Fibroblast of lung (primary cell): ENCODE results near the gene AATK. TPM values are rescaled to one million over a fixed set of nuclear protein-coding genes. Genes with fewer than 3 reads are reported as not detected.

Experiments used
- DNase-seq, 2 donors: peaks; one replicate each; pipeline versions ENCODE4 v3.0.0 to v3.0.0-alpha.2; 2010; ENCODE audit warnings: low read depth in 2 of 2
- H2AFZ ChIP-seq: 2 replicates; pipeline ENCODE4 v1.5.1; 2012; ENCODE audit warnings: low read length, control low read depth, inconsistent platforms
- H3K27ac ChIP-seq: 2 replicates; pipeline ENCODE4 v1.5.1; 2011; ENCODE audit warnings: low read length, control low read depth; ENCODE audit not compliant: insufficient read depth
- H3K27me3 ChIP-seq: 2 replicates; pipeline ENCODE4 v1.5.1; 2011; ENCODE audit warnings: mild to moderate bottlenecking, low read length; ENCODE audit not compliant: control insufficient read depth, insufficient read depth
- H3K36me3 ChIP-seq: 2 replicates; pipeline ENCODE4 v1.5.1; 2011; ENCODE audit warnings: low read length; ENCODE audit not compliant: control insufficient read depth, insufficient read depth
- H3K4me1 ChIP-seq: 2 replicates; pipeline ENCODE4 v1.5.1; 2011; ENCODE audit warnings: low read length; ENCODE audit not compliant: control insufficient read depth, insufficient read depth; ENCODE audit errors: extremely low read depth
- H3K4me2 ChIP-seq: 2 replicates; pipeline ENCODE4 v1.5.1; 2011; ENCODE audit warnings: low read length, control low read depth; ENCODE audit not compliant: insufficient read depth; ENCODE audit errors: extremely low read depth
- H3K4me3 ChIP-seq, 4 experiments: fragments of 200-600 bp in 1 of 4; sonication (generic) in 1 of 4; replicated peaks in 1 of 4; 2 replicates each; pipeline ENCODE4 v1.5.1; 2011 to 2016; ENCODE audit warnings: low read length in 4 of 4, low read depth in 3 of 4, mild to moderate bottlenecking in 3 of 4, control low read depth in 2 of 4, inconsistent platforms in 1 of 4, mixed read lengths in 1 of 4; ENCODE audit not compliant: insufficient read depth in 1 of 4; ENCODE audit errors: control extremely low read depth in 1 of 4
- H3K79me2 ChIP-seq: 2 replicates; pipeline ENCODE4 v1.5.1; 2012; ENCODE audit warnings: mild to moderate bottlenecking, low read length, inconsistent platforms; ENCODE audit not compliant: control insufficient read depth, insufficient read depth
- H3K9ac ChIP-seq: 2 replicates; pipeline ENCODE4 v1.5.1; 2011; ENCODE audit warnings: mild to moderate bottlenecking, low read length, control low read depth; ENCODE audit not compliant: insufficient read depth
- H3K9me3 ChIP-seq: 2 replicates; pipeline ENCODE4 v1.5.1; 2012; ENCODE audit warnings: low read depth, low read length; ENCODE audit not compliant: control insufficient read depth, insufficient read depth
- H4K20me1 ChIP-seq: 2 replicates; pipeline ENCODE4 v1.5.1; 2011; ENCODE audit warnings: low read length; ENCODE audit not compliant: control insufficient read depth, insufficient read depth; ENCODE audit errors: extremely low read depth
- CTCF ChIP-seq, 2 donors: IDR thresholded peaks in 1 of 2; conservative IDR thresholded peaks in 1 of 2; 1 replicate in 1 of 2; 2 replicates in 1 of 2; pipeline ENCODE4 v1.5.1; 2011 to 2012; ENCODE audit warnings: low read length in 2 of 2, control low read depth in 1 of 2, inconsistent platforms in 1 of 2, low read depth in 1 of 2, mild to moderate bottlenecking in 1 of 2
- EZH2 ChIP-seq: IDR thresholded peaks from 2 replicates; pipeline ENCODE4 v1.5.1; 2012; ENCODE audit warnings: low read length, control low read depth, mild to moderate bottlenecking; ENCODE audit errors: missing control alignments
- polyA plus RNA-seq, 2 donors: library from polyadenylated mRNA; depleted of rRNA in 1 of 2; stranded (reverse) in 1 of 2; unstranded in 1 of 2; fragments of >200 nt; gene quantifications; 2 replicates each; pipeline ENCODE4 v1.2.1, GENCODE V29; 2011 to 2012; ENCODE audit warnings: missing spikeins in 1 of 2
- total RNA-seq: library from RNA; depleted of rRNA; stranded (reverse); fragments of >200 nt; gene quantifications from 2 replicates; pipeline ENCODE4 v1.2.1, GENCODE V29; 2014

The AATK gene
- total and polyA plus RNA-seq, 2 donors (not counting 1 experiment from before 2014, with no cell fraction given) = 0.16 to 0.50 TPM

GRCh38 chr17:81070541-81071246 lies 95.3 kb downstream of the AATK start:
- no peak overlapping the region for H3K27ac ChIP-seq
- no peaks in the 10 kb centered on the region for H3K79me2 ChIP-seq
- no peak overlapping the region for H3K9ac ChIP-seq
- TF ChIP-seq CTCF (conservative IDR thresholded peaks at IDR 0.05 in 1 of 2, IDR thresholded peaks at IDR 0.05 in 1 of 2; ENCODE audit: low read depth in 1 of 2, low read length in 2 of 2) (no peak), EZH2 (no peak)
- no peaks in the 10 kb centered on the region for H3K9me3 ChIP-seq
- H2AFZ ChIP-seq = no peak overlapping the region
- H3K36me3 ChIP-seq = no peaks in the 10 kb centered on the region
- no peaks in the 10 kb centered on the region for H4K20me1 ChIP-seq
- H3K4me3 ChIP-seq = no peak overlapping the region
- no peak for DNase-seq
- H3K4me1 ChIP-seq = no peaks in the 10 kb centered on the region
- no peaks in the 10 kb centered on the region for H3K27me3 ChIP-seq
- H3K4me2 ChIP-seq = no peak overlapping the region

- Histone ChIP-seq H3K4me3 (no peak overlapping the region), H3K27ac (no peak overlapping the region), H3K79me2 (no peaks in the 10 kb centered on the region), H4K20me1 (no peaks in the 10 kb centered on the region), H3K4me2 (no peak overlapping the region), H3K9ac (no peak overlapping the region), H3K4me1 (peaks cover under 1% of the 10 kb centered on the region), H2AFZ (no peak overlapping the region), H3K27me3 (no peaks in the 10 kb centered on the region), H3K9me3 (no peaks in the 10 kb centered on the region), H3K36me3 (no peaks in the 10 kb centered on the region)
- TF ChIP-seq EZH2 (no peak), CTCF (conservative IDR thresholded peaks at IDR 0.05 in 1 of 2, IDR thresholded peaks at IDR 0.05 in 1 of 2; ENCODE audit: low read depth in 1 of 2, low read length in 2 of 2) (no peak)
- no peak for DNase-seq
These were observed 96.8 kb downstream of the AATK start for GRCh38 chr17:81069135-81069645.

GRCh38 chr17:81068411-81069134 lies 97.4 kb downstream of the AATK start:
- Histone ChIP-seq H3K9ac (no peak overlapping the region), H3K79me2 (no peaks in the 10 kb centered on the region), H3K27ac (no peak overlapping the region), H3K27me3 (no peaks in the 10 kb centered on the region), H3K9me3 (no peaks in the 10 kb centered on the region), H3K4me3 (no peak overlapping the region), H3K4me2 (no peak overlapping the region), H3K4me1 (peaks cover 3% of the 10 kb centered on the region), H3K36me3 (no peaks in the 10 kb centered on the region), H2AFZ (no peak overlapping the region), H4K20me1 (no peaks in the 10 kb centered on the region)
- DNase-seq = no peak
- TF ChIP-seq CTCF (conservative IDR thresholded peaks at IDR 0.05 in 1 of 2, IDR thresholded peaks at IDR 0.05 in 1 of 2; ENCODE audit: low read depth in 1 of 2, low read length in 2 of 2) (no peak), EZH2 (no peak)
